ENCODE data around the gene TRIM54. TPM values are rescaled to one million over a fixed set of nuclear protein-coding genes. Genes with fewer than 3 reads are reported as not detected.

TRIM54 gene, protein sequence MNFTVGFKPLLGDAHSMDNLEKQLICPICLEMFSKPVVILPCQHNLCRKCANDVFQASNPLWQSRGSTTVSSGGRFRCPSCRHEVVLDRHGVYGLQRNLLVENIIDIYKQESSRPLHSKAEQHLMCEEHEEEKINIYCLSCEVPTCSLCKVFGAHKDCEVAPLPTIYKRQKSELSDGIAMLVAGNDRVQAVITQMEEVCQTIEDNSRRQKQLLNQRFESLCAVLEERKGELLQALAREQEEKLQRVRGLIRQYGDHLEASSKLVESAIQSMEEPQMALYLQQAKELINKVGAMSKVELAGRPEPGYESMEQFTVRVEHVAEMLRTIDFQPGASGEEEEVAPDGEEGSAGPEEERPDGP
- total RNA-seq: not detected in 2 replicates

DNA sequence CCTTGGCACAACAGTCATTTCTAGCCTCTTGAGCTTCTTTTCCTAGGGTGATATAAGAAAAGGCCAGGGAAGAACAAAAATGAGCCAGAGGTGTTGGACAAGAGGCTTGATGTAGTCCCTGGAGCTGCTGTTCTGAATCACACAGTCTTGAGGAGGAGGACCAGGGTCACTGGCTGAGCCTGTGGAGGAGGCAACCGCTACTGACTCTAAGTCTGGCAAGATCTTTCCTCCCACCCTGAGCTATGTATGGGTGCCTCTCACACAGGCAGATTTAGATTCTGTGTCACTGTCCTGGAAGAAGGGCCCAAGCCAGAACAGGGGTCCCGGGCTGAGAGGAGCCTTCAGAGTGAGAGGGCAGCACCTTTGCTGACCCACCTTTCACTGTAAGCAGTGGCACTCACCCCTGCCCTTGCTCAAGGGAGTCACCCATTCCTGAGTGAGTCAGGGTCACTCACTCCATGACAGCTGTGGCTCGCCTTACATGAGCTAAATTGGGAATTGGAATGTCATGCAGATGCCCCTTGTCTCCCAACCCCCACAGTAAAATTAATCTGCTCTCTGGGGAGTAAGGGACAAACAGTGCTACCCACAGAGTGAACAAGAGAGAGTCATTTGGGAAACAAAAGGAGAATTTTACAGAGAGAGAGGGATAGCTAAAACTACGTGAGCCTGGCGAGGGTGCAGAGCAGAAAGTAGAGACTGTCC, at the start of gene TRIM54:
TSS of gene TRIM54 (plus strand) at position 575 of the 705 bp plus-strand sequence. CDS start 303 bp downstream, outside the sequence.

DNA sequence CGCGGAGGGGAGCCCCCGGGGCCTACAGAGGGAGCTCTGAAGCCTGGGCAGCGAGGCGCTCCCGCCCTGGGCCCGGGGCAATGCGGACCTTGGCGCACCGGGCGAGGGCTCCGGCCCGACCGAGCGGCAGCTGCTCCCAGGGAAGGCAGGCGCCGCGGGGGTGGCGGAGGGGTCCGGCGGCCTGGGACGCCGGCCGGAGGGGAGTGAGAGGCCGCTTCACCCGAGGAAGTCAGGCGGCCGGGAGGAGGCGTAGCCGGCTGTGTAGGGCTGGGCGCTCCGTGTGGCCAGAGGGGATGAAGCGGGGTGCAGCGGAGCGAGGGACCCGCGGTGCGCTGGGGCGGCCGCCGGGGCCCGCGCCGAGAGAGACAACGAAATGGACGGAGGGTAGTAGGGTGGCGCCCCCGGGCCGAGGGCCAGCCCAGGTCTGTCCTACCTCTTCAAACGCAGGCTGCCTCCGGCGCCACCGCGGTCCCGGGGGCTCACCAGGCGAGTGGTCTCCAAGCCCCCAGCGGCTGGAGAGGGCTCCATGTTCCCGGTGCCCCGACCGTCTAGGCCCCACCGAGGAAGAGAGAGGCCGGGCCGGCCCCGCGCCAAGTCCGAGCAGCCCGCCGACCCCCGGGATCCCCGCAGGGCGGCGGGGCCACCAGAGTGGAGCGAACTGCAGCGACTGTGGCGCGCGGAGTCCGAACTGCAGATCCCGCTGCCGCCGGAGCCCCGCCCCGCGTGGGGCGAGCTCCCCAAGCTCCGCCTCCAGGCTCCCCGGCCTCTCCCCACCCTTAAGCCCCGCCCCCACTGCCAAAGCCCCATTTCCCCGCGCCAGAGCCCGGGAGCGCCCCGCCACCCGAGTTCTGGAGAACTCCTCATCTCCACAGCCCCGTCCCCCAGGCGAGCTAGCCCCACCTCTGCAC, 19.6 kb upstream of the TRIM54 start, which contains the start of gene SLC30A3:
TSS of gene SLC30A3 (minus strand) at position 669 of the 908 bp plus-strand sequence. CDS start at position 528, 141 bp downstream.

DNA sequence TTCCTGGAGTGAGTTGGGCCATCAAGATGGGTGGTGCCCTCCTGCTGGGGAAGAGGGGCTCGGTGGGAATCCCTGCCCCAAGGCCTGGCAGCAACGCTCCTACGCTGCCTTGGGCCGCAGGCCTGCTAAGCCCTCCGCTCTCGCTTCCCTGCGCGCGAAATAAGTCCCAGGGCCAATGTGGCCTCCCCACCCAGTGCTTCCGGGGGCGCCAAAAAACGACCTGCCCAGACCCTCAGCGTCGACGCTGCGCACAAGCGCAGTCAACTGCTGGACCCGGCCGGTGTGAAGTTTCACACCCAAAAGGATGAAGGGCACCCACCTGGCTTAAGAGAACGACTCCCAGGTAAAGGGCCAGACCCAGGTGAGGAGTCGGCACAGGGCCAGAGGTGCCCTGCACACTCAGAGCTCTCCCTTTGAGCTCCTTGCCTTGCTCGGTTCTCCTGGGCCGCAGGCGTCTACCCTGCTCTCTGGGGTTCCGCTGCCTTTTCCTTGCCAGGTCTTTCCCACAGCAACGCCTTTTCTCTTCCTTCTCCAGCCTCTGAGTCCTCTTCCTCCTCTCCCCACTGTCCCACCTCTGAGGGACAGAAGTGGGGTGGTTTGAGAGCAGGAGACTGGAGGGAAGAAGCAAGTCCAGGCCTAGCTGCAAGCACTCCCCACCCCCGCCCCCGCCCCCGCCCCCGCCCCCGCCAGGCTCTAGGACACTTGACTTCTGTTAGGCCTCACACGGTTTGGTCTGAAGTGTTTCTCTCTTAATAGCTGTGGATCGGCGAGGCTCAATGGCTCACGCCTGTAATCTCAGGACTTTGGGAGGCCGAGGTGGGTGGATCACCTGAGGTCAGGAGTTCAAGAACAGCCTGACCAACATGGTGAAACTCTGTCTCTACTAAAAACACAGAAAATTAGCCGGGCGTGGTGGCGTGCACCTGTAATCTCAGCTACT, 6.7 kb upstream of the TRIM54 start, which contains the start of gene DNAJC5G:
TSS of gene DNAJC5G (plus strand) at position 223 of the 940 bp plus-strand sequence. CDS start 1,296 bp downstream, outside the sequence.

DNA sequence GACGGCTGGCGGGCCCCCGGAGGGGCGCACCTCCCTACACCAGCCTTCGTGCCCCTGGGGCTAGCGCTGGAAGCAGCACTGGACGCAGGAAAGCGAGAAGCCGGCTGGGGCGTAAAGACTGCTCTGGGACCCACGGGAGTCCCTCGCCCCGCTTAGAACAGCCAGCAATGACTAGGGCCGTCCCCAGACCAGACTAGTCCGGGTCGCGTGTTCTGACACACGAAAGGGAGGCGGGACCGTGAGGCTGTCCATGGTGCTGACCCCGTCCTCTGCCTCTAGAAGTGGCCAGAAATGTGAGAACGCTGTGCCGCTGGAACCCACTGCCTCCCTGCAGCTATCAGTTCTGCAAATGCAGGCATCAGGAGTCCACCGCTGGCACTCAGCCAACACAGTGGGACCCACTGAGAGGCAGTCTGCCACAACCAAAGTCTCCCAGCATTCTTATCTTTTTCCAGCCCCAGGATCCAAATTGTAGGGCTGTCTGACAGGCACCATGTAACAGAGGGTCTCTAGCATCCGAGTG, 26.2 kb downstream of the TRIM54 start, which contains the start of gene UCN:
TSS of gene UCN (minus strand) at position 87 of the 523 bp plus-strand sequence. CDS start 550 bp downstream, outside the sequence.

DNA sequence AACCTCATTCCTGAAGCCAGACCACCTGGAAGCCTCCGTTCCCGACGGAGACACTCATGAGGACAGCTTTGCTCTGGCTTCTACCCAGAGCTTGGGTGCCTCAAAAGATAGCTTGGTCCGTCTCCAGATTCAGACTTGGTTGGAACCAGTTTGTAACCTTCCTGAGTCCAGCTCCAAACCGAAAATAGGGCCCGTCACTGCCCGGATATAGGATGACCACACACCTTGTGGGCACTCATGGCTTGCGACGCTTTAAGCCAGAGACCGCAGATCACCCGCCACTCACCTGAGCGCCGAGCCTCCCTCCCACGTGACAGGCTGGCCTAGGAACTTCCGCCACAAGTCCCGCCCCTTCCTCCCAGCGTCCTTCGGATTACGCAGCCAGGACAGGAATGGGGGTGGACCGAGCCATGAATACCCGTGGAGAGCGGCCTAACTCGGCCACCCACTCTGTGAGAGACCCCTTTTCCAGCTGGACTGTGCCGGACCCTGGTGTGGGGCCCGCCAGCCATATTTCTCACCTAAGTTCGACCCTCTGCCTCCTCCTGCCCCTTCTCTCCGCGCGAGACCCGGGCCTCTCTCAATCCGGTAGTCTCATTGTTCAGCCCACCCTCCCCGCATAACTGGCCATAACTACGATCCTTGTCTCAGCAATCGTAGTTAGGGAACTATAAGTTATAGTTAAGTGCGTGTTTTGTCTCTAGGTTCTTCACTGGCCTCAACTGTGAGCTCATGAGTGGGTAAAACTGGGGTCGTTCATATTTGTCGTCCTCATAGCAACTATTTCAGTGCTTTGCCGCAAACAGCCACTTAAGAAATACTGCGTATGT, 40.8 kb downstream of the TRIM54 start, which contains the start of gene MPV17:
TSS of gene MPV17 (minus strand) at position 332 of the 830 bp plus-strand sequence. CDS start 580 bp downstream, outside the sequence.

DNA sequence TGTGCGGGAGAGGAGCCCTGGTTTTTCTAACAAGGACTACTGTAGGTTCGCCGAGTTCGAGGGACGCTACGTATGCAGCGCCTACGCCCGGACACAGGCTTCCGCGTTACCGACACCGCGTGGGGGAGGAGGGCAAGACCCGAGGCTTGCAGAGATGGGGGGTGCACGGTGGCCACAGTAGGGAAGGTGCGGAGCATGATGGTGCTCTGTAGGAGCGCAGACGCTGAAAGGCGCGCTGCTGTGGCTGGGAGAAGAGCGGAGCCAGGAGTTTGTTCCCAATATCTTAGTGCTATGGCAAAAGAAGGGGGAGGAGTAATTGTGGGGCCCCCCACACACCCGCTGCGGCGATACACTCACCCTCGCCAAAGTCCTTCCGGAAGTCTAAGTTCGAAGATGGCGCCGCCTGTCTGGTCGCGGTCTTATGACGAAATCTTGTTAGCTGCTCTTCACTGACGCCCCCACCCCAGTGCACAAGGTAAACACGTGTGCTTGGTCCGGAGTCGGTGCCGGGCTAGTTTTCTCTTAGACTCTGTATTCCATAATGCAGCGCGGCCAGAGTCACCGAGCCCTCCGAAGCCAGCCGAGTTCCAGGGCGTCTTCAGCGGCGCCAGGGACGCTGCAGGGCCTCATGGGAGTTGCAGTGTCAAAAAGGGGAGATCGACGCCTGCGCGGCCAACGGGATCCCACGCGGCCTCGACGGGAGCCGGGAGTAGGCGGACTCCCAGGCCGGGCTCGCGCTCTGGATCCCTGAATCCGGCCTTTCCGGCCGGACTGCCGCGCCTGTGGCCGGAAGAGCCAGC, 74.4 kb downstream of the TRIM54 start, which contains the start of gene GTF3C2:
TSS of gene GTF3C2 (minus strand) at position 383 of the 800 bp plus-strand sequence. CDS start 13,210 bp downstream, outside the sequence.

Other genes starting within 250 kb of the TRIM54 start
- gene TMEM214, start 249.5 kb upstream of the TRIM54 start, total RNA-seq: 49.3 and 60.7 TPM in 2 replicates
- 25.1 and 25.8 TPM in 2 replicates for gene AGBL5, start 230.8 kb upstream of the TRIM54 start, total RNA-seq
- 334 and 797 TPM in 2 replicates for gene OST4, start 210.8 kb upstream of the TRIM54 start, total RNA-seq
- gene EMILIN1, start 203.8 kb upstream of the TRIM54 start, total RNA-seq: 394 and 462 TPM in 2 replicates
- 0.59 and 1.2 TPM in 2 replicates for gene KHK, start 195.7 kb upstream of the TRIM54 start, total RNA-seq
- 10.4 and 13.2 TPM in 2 replicates for gene CGREF1, start 163.3 kb upstream of the TRIM54 start, total RNA-seq
- not detected in 2 replicates for gene ABHD1, start 158.6 kb upstream of the TRIM54 start, total RNA-seq
- gene PREB, start 147.8 kb upstream of the TRIM54 start, total RNA-seq: 41.3 and 46.9 TPM in 2 replicates
- not detected in 2 replicates for gene PRR30, start 143.0 kb upstream of the TRIM54 start, total RNA-seq
- not detected in 2 replicates for gene TCF23, start 133.4 kb upstream of the TRIM54 start, total RNA-seq
- gene ATRAID, start 70.4 kb upstream of the TRIM54 start, total RNA-seq: 128 and 271 TPM in 2 replicates
- gene SLC5A6, start 70.2 kb upstream of the TRIM54 start, total RNA-seq: 20.8 and 37.6 TPM in 2 replicates
- 32.1 and 72.8 TPM in 2 replicates for gene CAD, start 65.1 kb upstream of the TRIM54 start, total RNA-seq
- 0.09 TPM in 1 of 2 replicates, not detected in the other for gene SLC30A3, start 19.4 kb upstream of the TRIM54 start, total RNA-seq
- gene DNAJC5G, start 7.0 kb upstream of the TRIM54 start, total RNA-seq: not detected in 2 replicates
- 0.30 and 0.42 TPM in 2 replicates for gene UCN, start 26.0 kb downstream of the TRIM54 start, total RNA-seq
- 73.6 and 107 TPM in 2 replicates for gene MPV17, start 40.7 kb downstream of the TRIM54 start, total RNA-seq
- 28.8 and 35.8 TPM in 2 replicates for gene GTF3C2, start 74.3 kb downstream of the TRIM54 start, total RNA-seq
- gene EIF2B4, start 87.9 kb downstream of the TRIM54 start, total RNA-seq: 17.8 and 23.0 TPM in 2 replicates
- gene SNX17, start 88.2 kb downstream of the TRIM54 start, total RNA-seq: 113 and 139 TPM in 2 replicates
- 9.8 and 11.6 TPM in 2 replicates for gene ZNF513, start 98.3 kb downstream of the TRIM54 start, total RNA-seq
- gene PPM1G, start 127.2 kb downstream of the TRIM54 start, total RNA-seq: 56.4 and 77.7 TPM in 2 replicates
- 104 and 112 TPM in 2 replicates for gene NRBP1, start 146.2 kb downstream of the TRIM54 start, total RNA-seq
- gene KRTCAP3, start 160.0 kb downstream of the TRIM54 start, total RNA-seq: not detected in 2 replicates
- 35.2 and 43.1 TPM in 2 replicates for gene IFT172, start 207.3 kb downstream of the TRIM54 start, total RNA-seq
- 10.7 and 17.3 TPM in 2 replicates for gene FNDC4, start 212.8 kb downstream of the TRIM54 start, total RNA-seq
- 0.51 and 0.89 TPM in 2 replicates for gene GCKR, start 214.4 kb downstream of the TRIM54 start, total RNA-seq

Measured in smooth muscle cell of the umbilical artery (primary cell).